ENCODE results near the gene TNIP1.

Gene TNIP1

DNA sequence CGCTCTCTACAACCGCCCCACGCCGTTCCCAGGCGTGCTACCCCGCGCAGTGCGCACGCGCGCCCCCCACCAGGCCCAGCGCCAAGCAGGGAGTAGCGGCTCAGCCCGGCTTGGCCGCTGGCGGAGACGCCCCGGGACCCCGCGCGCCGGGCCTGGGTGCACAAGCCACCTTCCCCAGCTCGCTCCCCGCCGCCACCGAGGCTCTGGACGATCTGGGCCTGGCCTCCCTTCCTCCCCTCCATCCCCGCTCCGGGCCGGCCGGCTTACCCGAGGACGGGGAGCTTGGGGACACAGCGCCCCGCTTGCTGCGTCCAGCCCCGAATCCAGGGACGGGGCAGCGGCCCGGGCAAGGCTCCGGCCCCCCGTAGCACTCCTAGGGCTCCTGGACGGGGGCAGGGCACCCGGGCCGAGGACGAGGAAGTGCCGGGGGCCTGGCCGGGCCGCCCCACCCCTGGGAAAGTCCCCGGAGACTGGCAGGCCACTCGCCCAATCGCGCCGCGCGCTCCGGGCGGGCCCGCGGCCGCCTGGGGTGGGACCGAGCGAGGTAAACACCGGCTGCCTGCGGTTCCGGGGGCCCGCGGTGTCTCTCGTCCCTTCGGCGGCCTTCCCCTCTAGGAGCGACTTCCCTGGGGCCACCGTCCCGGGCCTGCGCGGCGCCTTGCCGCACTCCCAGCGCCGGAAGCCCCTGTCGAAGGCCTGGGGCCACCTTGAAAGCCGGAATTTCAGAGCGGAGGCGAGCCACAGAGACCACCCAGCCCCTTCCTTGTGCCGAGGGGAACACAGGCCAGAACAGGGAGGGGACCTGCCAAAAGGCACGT is at the start of gene TNIP1:
TSS of gene TNIP1 (minus strand) at position 422 of the 818 bp plus-strand sequence. CDS start 15,939 bp downstream, outside the sequence.
- DNase-seq: peak; percentile 67

GRCh38 chr5:151130235-151130921 is 49.5 kb upstream of the TNIP1 start:
- DNase-seq: no peak

- no peak for DNase-seq
Measured at GRCh38 chr5:151128817-151129216, 48.0 kb upstream of the TNIP1 start.

- no peak for DNase-seq
Measured at GRCh38 chr5:151127926-151128325, 47.1 kb upstream of the TNIP1 start.

DNA sequence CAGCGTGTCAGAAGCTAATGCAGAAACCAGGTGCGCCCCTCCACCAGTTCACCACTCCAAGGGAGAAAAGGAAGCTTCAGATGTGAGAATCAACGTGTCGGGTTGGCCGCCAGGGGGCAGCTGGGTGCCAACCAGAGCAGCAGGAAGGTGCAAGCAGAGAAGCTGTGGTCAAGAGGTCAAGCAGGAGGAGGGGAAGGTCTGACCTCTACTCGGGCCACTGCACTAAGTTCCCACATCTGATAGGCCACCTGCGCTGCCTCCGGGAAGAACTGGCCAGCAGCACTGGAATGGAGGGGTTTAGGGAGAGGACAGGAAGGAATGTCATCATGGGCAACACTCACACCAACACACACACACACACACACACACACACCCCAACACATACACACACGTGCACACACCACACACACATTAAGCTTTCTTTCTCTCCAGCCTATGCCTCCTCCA is 45.4 kb upstream of the TNIP1 start:
- DNase-seq: peak; percentile 18

DNA sequence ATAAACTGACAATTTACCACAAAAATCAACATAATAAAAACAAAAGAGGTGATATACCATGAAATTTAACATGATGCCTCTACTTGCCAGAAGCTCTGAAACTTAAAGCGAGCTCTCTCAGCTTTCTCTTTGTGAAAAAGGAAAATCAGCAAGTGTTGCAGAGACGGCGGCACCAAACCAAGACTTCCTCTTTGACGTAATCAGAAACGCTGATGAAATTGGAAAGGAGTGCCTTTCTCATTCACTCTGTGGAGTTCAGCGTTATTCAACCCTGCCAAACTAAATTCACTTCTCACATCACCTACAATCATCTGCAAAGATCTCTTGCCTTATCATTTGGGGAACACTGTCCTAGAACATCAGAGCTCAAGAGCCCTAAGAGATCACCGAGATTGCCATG is 44.6 kb upstream of the TNIP1 start:
- no peak for DNase-seq

DNA sequence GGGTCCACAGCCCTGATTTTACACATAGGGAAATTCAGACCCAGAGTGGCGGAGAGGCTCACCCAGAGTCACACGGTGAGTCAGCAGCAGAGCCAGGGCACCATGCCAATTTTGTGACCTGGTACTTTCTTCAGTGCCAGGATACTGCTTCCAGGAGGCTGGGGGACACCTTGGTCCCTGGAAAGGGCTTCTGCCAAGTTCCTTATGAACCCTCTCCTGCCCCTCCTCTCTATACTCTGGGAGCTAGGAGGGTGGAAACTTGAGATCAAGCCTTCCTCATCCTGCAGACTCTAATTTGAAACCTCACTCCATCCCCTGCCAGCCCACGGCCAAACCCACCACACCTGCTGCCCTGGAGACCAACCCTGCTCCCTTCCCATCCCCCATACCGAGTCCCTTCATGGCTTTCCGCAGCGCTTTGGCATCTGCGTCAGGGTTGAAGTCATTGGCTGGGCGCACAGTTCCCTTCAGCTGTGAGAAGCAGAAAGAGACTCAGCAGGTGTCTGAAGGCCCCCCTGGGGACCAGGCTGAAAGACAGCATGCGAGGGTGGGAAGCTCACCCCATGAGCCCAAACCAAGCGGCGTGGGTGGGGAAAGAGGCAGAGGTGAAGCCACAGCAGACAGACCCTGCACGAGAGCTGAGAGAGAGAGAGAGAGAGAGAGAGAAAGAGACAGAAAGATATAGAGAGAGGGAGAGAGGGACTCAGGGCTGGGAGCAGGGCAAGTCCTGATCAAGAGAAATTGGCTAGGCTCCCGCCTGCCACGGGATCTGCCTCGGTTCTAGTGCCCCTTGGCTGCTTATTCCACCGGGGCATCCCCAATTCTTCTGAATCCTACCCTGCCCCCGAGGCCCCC is 43.3 kb upstream of the TNIP1 start:
- DNase-seq: peak; percentile 19

DNA sequence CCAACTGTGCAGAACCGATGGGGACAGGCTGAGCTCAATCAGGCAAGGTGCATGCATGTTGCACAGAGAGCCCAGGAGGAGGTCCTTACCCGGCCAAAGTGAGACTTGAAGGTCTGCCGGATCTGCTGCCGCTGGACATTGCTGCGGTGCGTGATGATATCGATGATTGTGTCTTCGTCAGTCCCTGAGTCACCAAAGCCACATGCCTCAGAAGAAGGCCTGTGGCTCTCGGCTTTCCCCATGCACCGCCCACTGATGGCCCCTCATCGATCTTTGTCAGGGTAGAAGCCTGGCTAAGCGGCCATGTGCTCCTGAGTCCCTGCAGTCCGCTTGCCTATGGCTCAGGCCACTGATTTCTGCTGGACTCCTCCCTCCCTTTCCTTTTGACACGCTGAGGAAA is 42.0 kb upstream of the TNIP1 start:
- no peak for DNase-seq

- DNase-seq: no peak
Measured at GRCh38 chr5:151121665-151122064, 40.8 kb upstream of the TNIP1 start.

GRCh38 chr5:151121095-151121494 is 40.3 kb upstream of the TNIP1 start:
- no peak for DNase-seq

DNA sequence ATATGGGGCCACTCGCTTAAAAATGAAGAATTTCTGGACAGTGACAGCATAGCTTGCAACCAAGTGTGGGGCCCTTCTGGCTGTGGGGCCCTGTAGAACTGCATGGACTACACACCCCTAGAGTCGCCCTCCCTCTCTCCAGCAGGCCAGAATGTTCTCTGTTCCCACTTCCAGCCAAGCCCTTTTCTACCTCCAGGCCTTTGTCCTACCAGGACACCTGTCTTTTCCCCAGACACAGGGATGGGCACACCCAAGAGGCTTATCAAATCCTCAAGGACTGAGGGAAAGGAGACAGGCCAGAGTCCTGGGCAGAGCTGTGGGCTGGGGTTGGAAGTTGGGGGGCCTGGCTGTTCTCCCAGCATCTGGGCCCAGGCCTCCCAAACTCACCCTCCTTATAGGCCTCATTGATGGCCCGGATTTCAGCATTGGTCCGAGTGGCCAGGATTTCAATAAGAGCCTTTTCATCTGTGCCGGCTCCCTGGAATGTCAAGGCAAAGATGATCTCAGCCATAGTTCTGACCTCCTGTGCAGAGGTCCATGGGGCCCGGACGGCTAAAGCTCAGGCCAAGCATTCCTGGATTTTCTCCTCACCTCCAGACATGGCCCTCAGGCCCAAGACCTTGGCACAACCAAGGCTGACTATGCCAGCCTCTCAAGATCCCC is 38.2 kb upstream of the TNIP1 start:
- DNase-seq: no peak

DNA sequence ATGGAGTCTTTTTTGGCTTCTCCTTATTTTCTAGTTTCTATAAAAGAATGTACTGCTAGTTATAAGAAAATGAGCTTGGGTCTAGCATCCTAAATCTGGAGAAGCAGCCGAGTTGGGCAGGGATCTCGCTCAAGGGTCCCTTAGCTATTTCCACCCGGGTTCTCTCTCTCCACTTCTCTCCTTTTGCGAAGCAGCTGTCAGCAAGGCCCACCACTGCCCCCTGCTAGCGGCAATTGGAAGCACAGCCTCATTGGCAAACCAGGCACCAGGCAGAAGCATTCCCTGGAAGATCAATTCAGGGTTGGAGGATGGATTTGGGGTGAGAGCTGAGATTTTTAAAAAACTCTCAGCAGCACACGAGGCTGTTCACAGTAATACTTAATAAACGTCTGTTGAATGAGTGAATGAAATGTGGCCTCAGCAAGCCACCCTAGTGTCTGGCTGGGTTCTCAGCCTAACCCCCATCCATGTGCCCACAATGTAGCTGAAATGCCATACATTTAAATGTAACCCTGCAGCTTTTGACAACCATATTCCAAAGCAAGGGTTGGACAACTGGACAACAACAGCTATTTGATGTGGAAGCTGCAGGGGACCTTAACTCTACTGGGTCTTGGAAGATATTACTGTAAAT is 34.6 kb upstream of the TNIP1 start:
- peak; percentile 43 for DNase-seq

DNA sequence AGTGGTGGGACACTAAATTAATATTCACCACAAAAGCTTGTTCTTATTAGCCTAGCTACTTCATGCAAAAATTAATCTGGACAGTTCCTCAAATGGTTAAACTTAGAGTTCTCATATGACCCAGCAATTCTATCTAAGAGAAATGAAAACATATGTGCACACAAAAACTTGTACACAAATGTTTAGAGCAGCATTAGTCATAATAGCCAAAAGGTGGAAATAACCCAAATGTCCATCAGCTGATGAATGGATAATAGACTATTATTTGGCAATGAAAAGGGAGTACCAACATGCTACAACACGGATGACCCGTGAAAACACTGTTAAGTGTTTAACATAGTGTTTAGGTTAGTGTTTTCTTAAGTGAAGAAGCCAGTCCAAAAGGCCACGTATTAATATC is 32.8 kb upstream of the TNIP1 start:
- DNase-seq: no peak

DNA sequence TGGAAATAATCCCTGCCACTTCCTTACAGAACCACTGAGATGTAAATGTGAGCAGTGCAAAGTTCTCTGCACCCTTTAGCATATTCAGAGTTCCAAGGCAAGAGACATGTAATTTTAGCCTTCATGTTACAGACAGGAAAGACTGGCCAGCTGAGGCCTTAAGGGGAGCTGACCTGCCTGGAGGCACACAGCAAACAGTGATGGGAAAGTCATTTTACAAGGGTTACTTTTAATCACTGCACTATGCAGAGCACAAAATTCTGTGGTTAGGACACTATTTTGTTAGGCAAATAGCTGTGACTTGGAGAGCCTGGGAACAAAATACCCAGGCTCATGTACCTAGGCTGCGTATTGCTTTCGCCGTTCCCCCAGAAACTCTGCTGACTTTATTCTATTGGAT is 30.2 kb upstream of the TNIP1 start:
- DNase-seq: no peak

DNA sequence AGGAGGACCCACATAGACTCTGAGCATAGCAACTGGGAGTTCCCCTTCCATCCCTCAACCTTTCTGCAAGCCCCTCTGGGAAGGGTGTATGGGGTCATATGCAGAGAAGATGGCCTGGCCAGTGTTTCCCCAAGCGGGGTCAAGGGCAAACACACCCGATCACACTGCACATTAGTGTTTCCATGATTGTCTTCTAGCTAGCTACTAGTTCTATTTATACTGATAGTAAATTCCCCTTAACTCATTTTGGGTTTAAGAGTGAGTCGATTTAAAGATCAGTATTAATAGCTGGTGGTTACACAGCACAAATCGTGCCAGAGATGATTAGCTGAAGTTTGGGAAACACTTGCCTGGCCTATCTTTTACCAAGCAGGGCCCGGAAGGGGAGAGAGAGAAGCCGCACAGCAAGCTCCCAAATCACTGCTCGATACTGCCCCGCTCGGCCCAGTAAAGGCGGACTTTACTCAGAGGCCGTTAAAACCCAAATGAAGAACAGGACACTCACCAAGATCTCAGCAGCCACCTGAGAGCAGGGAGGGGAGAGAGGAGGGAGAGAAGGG is 29.4 kb upstream of the TNIP1 start:
- no peak for DNase-seq

DNA sequence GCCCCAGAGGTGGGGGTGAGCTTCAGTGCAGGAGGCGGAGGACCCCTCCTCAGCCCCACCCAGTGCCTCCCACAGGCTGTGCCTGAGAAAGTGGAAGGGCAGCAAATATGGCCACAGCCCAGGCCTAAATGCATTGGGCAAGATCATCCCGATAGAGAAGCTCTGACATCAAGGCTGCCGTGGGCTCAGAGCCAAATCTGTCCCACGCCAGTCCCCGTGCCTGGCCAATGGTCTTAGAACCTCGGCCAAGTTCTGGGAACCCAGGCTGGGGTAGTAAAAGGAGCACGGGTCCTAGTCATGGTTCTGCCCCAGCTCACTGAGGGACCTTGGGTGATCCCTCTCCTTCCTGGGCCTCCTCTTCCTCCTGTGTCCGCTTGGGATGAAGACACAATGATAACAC is 27.7 kb upstream of the TNIP1 start:
- no peak for DNase-seq

- no peak for DNase-seq
Measured at GRCh38 chr5:151107738-151108520, 27.1 kb upstream of the TNIP1 start.

DNA sequence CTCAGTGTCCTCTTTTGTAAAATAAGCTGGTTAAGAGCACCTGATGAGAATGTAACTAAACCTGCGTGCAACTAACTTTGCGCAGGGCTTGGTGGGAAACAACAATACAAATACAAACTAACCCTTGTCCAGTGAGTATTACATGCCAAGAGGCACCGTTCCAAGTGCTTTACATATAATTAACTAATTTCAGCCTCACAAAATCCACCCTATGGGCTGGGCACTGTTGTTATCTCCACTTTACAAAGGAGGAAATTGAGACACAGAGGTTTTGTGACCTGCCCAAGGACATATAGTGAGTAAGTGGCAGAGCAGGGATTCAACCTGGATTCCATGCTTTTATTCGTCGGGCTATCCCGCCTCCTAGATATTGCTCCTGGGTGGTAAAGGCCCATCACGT is 26.2 kb upstream of the TNIP1 start:
- no peak for DNase-seq

GRCh38 chr5:151106509-151106908 is 25.7 kb upstream of the TNIP1 start:
- no peak for DNase-seq

DNA sequence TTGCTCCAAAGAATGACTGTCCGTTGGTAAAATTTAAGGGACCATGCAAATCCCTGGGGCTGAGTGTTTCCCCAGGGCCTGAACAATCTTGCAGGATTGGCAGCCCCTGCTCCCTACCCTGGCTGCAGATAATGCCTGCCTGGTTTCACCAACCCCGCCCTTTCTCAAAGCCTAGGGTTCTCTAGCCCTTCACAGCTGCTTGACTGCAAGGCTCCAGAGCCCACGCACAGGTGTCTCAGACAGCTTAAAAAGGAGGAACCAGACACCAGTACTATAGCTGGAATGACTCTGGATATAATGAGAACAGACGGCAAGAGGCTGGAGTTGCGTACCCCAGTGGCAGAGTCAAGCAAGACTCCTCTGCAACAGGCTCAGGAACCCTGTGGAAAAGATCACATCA is 25.2 kb upstream of the TNIP1 start:
- no peak for DNase-seq

DNA sequence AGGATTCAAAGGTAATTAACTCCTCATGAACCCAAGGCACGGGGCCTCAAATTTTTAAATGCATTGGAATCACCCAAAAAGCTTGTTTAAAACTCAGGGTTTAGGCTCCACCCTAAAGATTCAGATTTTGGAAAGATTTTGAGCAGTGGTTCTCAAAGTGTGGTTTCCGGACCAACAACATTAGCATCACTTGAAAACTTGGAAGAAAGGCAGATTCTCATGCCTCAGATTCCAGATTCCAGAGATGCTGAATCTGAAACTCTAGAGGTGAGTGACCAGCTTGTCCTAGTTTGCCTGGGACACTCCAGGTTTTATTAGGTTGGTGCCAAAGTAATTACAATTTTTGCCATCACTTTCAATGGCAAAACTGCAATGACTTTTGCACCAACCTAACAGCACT is 24.7 kb upstream of the TNIP1 start:
- no peak for DNase-seq

Measured in NCI-H2029 (cell line).